Suprapubic skin (tissue), 4 donors: ENCODE results near the gene CUL1. TPM values are rescaled to one million over a fixed set of nuclear protein-coding genes. Genes with fewer than 3 reads are reported as not detected.

ENCODE experiments used
- DNase-seq, 2 donors: peaks; one replicate each; pipeline ENCODE4 v3.0.0-alpha.2; 2019; ENCODE audit warnings: low spot score in 2 of 2
- H3K27ac ChIP-seq: fragments of 200-600 bp; sonication (generic); one replicate; pipeline ENCODE4 v1.5.1; 2019
- H3K27me3 ChIP-seq: fragments of 200-600 bp; sonication (generic); one replicate; pipeline ENCODE4 v1.5.1; 2019
- H3K36me3 ChIP-seq: fragments of 200-600 bp; sonication (generic); one replicate; pipeline ENCODE4 v1.5.1; 2019
- H3K4me1 ChIP-seq: fragments of 200-600 bp; sonication (generic); one replicate; pipeline ENCODE4 v1.5.1; 2019
- H3K4me3 ChIP-seq: fragments of 200-600 bp; sonication (generic); one replicate; pipeline ENCODE4 v1.5.1; 2019; ENCODE audit warnings: mild to moderate bottlenecking
- H3K9me3 ChIP-seq: fragments of 200-600 bp; sonication (generic); one replicate; pipeline ENCODE4 v1.5.1; 2019
- EP300 ChIP-seq: sonication (generic); formaldehyde crosslinking; IDR thresholded peaks from one replicate; pipeline ENCODE4 v1.6.1; 2017; ENCODE audit warnings: antibody characterized with exemption
- POLR2A ChIP-seq, 2 donors: fragments of 450-650 bp; IDR thresholded peaks; one replicate each; pipeline ENCODE4 v1.6.1; 2017; ENCODE audit warnings: antibody characterized with exemption in 2 of 2, mild to moderate bottlenecking in 2 of 2, moderate library complexity in 2 of 2
- POLR2AphosphoS5 ChIP-seq, 3 donors: sonication (generic); formaldehyde crosslinking; IDR thresholded peaks; one replicate each; pipeline ENCODE4 v1.6.1; 2017; ENCODE audit warnings: antibody characterized with exemption in 3 of 3
- WGBS: methylation state at CpG from one replicate; pipeline ENCODE4 v1.1.5; 2018; 5-methylcytosine and 5-hydroxymethylcytosine counted together
- total RNA-seq, 4 donors: library from RNA; depleted of rRNA; stranded (reverse); fragments of >200 nt; gene quantifications; one replicate each; pipeline ENCODE4 v1.1.0, GENCODE V29; 2016
- TF ChIP-seq, protein P1 (sequence below), 2 donors: fragments of 200-600 bp in 1 of 2; fragments of 450-650 bp in 1 of 2; sonication (generic) in 1 of 2; IDR thresholded peaks; one replicate each; pipeline ENCODE4 v1.5.1; 2016 to 2019; ENCODE audit warnings: antibody characterized with exemption in 2 of 2, mild to moderate bottlenecking in 1 of 2, moderate library complexity in 1 of 2

Gene CUL1
- total RNA-seq, 4 donors from 2014 or later, result 49.6 to 63.0 (median 56.6) TPM

DNA sequence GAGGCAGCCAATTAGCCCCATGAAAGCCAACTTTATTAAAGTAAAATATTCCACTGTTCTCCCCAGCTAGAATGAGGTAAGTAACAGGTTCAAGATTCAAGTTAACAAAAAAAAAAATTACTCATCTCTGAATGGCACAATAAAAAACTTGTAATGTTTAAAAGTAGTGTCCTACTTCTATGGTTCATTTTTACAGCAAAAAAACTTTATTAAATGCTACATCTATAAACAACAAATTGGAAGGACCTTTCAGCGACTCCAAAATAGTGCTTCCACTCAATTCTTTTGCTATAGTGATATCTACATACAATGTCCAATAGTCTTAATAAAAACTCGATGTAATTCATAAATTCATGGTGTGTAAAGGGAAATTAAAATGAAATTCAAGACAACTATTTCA lies 126.2 kb downstream of the CUL1 start:
- Histone ChIP-seq H3K9me3 (no peaks in the 10 kb centered on the region), H3K27ac (no peak overlapping the region), H3K4me1 (no peaks in the 10 kb centered on the region), H3K4me3 (no peak overlapping the region), H3K27me3 (no peaks in the 10 kb centered on the region), H3K36me3 (peaks cover 15% of the 10 kb centered on the region)
- TF ChIP-seq, protein P1, sequence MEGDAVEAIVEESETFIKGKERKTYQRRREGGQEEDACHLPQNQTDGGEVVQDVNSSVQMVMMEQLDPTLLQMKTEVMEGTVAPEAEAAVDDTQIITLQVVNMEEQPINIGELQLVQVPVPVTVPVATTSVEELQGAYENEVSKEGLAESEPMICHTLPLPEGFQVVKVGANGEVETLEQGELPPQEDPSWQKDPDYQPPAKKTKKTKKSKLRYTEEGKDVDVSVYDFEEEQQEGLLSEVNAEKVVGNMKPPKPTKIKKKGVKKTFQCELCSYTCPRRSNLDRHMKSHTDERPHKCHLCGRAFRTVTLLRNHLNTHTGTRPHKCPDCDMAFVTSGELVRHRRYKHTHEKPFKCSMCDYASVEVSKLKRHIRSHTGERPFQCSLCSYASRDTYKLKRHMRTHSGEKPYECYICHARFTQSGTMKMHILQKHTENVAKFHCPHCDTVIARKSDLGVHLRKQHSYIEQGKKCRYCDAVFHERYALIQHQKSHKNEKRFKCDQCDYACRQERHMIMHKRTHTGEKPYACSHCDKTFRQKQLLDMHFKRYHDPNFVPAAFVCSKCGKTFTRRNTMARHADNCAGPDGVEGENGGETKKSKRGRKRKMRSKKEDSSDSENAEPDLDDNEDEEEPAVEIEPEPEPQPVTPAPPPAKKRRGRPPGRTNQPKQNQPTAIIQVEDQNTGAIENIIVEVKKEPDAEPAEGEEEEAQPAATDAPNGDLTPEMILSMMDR (IDR thresholded peaks at IDR 0.05), result no peak
- no peak for TF ChIP-seq POLR2A (IDR thresholded peaks at IDR 0.05)
- TF ChIP-seq POLR2AphosphoS5 (IDR thresholded peaks at IDR 0.05), result no peak
- no peak for TF ChIP-seq EP300
- no peak for DNase-seq
- 98% methylated on average over 2 of the region's 2 CpGs for WGBS

DNA sequence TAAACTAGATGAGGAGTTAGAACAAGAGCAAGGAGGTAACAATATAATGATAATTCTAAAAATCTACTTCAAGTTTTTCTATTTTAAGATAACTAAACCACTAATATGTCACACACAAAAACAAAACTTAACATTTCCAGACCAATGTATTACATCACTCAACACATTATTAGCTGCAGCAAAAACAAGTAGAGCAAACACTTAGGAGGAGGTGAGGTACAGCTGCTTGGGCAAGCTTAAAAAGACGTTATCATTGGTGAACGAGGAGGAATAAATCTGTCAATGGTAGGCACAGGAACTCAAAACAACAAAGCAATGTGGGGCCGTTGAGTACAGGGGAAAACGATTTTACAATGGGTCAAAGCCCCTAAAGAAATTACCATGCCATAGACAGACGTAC lies 126.6 kb downstream of the CUL1 start:
- no peak for DNase-seq
- H3K36me3 ChIP-seq, result peaks cover 15% of the 10 kb centered on the region
- no peaks in the 10 kb centered on the region for H3K9me3 ChIP-seq
- no peaks in the 10 kb centered on the region for H3K4me1 ChIP-seq
- WGBS, result 72% methylated on average over 5 of the region's 5 CpGs
- TF ChIP-seq POLR2A (IDR thresholded peaks at IDR 0.05), result no peak
- TF ChIP-seq POLR2AphosphoS5 (IDR thresholded peaks at IDR 0.05), result no peak
- TF ChIP-seq, protein P1 (IDR thresholded peaks at IDR 0.05), result no peak
- no peak for TF ChIP-seq EP300
- no peaks in the 10 kb centered on the region for H3K27me3 ChIP-seq
- no peak overlapping the region for H3K27ac ChIP-seq
- no peak overlapping the region for H3K4me3 ChIP-seq

GRCh38 chr7:148828965-148829364 lies 130.3 kb downstream of the CUL1 start:
- WGBS, result 100% methylated on average over 1 of the region's 1 CpG
- H3K36me3 ChIP-seq, result peaks cover 18% of the 10 kb centered on the region
- no peaks in the 10 kb centered on the region for H3K4me1 ChIP-seq
- no peak overlapping the region for H3K4me3 ChIP-seq
- no peak for DNase-seq
- TF ChIP-seq, protein P1 (IDR thresholded peaks at IDR 0.05), result no peak
- no peak for TF ChIP-seq POLR2AphosphoS5 (IDR thresholded peaks at IDR 0.05)
- TF ChIP-seq EP300, result no peak
- no peak overlapping the region for H3K27ac ChIP-seq
- H3K9me3 ChIP-seq, result no peaks in the 10 kb centered on the region
- no peaks in the 10 kb centered on the region for H3K27me3 ChIP-seq

- Histone ChIP-seq H3K4me3 (no peak overlapping the region), H3K27me3 (no peaks in the 10 kb centered on the region), H3K4me1 (no peaks in the 10 kb centered on the region), H3K27ac (no peak overlapping the region), H3K36me3 (peaks cover 15% of the 10 kb centered on the region), H3K9me3 (no peaks in the 10 kb centered on the region)
- DNase-seq, result no peak
- 97% methylated on average over 5 of the region's 5 CpGs for WGBS
- TF ChIP-seq POLR2AphosphoS5 (IDR thresholded peaks at IDR 0.05), result no peak
- no peak for TF ChIP-seq POLR2A (IDR thresholded peaks at IDR 0.05)
- TF ChIP-seq EP300, result no peak
- TF ChIP-seq, protein P1 (IDR thresholded peaks at IDR 0.05), result no peak
Observed at GRCh38 chr7:148830897-148831692, 132.4 kb downstream of the CUL1 start.

GRCh38 chr7:148831782-148832181 lies 133.1 kb downstream of the CUL1 start:
- Histone ChIP-seq H3K36me3 (peaks cover 12% of the 10 kb centered on the region), H3K4me3 (no peak overlapping the region), H3K9me3 (no peaks in the 10 kb centered on the region), H3K4me1 (no peaks in the 10 kb centered on the region), H3K27ac (no peak overlapping the region), H3K27me3 (no peaks in the 10 kb centered on the region)
- TF ChIP-seq, protein P1 (IDR thresholded peaks at IDR 0.05), result no peak
- TF ChIP-seq EP300, result no peak
- TF ChIP-seq POLR2A (IDR thresholded peaks at IDR 0.05), result no peak
- TF ChIP-seq POLR2AphosphoS5 (IDR thresholded peaks at IDR 0.05), result no peak
- DNase-seq, result no peak
- WGBS, result 96% methylated on average over 2 of the region's 2 CpGs
